ENCODE results near the gene PIEZO1. TPM values are rescaled to one million over a fixed set of nuclear protein-coding genes. Genes with fewer than 3 reads are reported as not detected.

The PIEZO1 gene
- total and polyA plus RNA-seq, 7 donors: 18.0 to 242 (median 126) TPM

DNA sequence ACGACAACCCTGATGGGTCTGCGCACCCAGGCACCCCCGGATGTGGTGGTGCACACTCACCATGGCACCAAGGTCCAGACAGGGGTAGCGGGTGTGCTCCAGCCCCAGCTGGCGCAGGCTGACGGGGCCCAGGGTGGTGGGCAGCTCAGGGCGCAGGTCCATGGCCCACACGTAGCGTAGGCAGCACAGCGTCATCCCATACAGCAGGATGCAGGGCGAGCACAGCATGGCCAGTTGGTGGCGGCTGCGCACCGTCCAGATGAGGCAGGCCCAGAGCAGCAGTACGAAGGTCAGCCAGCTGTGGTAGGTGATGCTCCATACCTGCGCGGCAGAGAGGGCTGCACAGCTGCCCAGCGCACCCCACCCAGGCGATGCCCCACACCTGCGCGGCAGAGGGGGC is 48.9 kb downstream of the PIEZO1 start:
- Histone ChIP-seq H3K27me3 (no peaks in the 10 kb centered on the region), H3K4me1 (peaks cover 0 to 10% (median 8%) of the 10 kb centered on the region in 4 donors), H3K9me3 (no peaks in the 10 kb centered on the region), H3K4me3 (no peak overlapping the region), H3K27ac (no peak overlapping the region), H3K36me3 (peaks cover 17 to 89% (median 61%) of the 10 kb centered on the region in 4 donors)
- intact Hi-C loops (cut with DNase I): loop anchor here (5.0 kb wide), 1 partner anchor 121 kb away; the partner anchor contains the start of genes GALNS and TRAPPC2L
- DNase-seq: no peak
- WGBS, 2 donors: 96 to 97% methylated on average over 21 of the region's 21 CpGs
- no peak for TF ChIP-seq POLR2A (IDR thresholded peaks at IDR 0.05)
- TF ChIP-seq, protein P1, sequence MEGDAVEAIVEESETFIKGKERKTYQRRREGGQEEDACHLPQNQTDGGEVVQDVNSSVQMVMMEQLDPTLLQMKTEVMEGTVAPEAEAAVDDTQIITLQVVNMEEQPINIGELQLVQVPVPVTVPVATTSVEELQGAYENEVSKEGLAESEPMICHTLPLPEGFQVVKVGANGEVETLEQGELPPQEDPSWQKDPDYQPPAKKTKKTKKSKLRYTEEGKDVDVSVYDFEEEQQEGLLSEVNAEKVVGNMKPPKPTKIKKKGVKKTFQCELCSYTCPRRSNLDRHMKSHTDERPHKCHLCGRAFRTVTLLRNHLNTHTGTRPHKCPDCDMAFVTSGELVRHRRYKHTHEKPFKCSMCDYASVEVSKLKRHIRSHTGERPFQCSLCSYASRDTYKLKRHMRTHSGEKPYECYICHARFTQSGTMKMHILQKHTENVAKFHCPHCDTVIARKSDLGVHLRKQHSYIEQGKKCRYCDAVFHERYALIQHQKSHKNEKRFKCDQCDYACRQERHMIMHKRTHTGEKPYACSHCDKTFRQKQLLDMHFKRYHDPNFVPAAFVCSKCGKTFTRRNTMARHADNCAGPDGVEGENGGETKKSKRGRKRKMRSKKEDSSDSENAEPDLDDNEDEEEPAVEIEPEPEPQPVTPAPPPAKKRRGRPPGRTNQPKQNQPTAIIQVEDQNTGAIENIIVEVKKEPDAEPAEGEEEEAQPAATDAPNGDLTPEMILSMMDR (IDR thresholded peaks at IDR 0.05): no peak
- no peak for TF ChIP-seq EP300 (IDR thresholded peaks at IDR 0.05)
- TF ChIP-seq POLR2AphosphoS5 (IDR thresholded peaks at IDR 0.05): no peak

DNA sequence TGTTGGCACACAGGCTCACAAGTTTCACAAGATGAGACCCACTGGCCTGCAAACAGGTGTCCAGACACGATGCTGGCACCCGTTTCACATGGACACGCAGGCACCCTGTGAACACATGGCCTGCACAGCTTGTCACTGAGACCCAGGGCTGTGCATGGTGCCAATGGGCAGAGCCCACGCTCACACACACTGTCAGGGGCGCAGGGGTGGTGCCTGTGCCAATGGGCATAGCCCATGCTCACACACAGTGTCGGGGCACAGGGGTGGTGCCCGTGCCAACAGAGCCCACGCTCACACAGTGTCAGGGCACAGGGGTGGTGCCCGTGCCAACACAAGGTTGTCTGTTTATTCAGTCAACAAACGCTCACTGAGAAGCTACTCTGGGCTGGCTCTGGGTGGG is 49.4 kb downstream of the PIEZO1 start:
- intact Hi-C loops (cut with DNase I): loop anchor here (5.0 kb wide), 1 partner anchor 122 kb away; the partner anchor contains the start of genes GALNS and TRAPPC2L
- no peak for DNase-seq
- Histone ChIP-seq H3K27me3 (no peaks in the 10 kb centered on the region), H3K9me3 (no peaks in the 10 kb centered on the region), H3K27ac (no peak overlapping the region), H3K4me3 (no peak overlapping the region), H3K4me1 (peaks cover 0 to 10% (median 8%) of the 10 kb centered on the region in 4 donors), H3K36me3 (peaks cover 20 to 89% (median 62%) of the 10 kb centered on the region in 4 donors)
- TF ChIP-seq EP300 (IDR thresholded peaks at IDR 0.05) (no peak), POLR2AphosphoS5 (IDR thresholded peaks at IDR 0.05) (no peak), POLR2A (IDR thresholded peaks at IDR 0.05) (no peak)
- TF ChIP-seq, protein P1 (IDR thresholded peaks at IDR 0.05): no peak
- 88 to 93% methylated on average over 10 of the region's 10 CpGs for WGBS, 2 donors

DNA sequence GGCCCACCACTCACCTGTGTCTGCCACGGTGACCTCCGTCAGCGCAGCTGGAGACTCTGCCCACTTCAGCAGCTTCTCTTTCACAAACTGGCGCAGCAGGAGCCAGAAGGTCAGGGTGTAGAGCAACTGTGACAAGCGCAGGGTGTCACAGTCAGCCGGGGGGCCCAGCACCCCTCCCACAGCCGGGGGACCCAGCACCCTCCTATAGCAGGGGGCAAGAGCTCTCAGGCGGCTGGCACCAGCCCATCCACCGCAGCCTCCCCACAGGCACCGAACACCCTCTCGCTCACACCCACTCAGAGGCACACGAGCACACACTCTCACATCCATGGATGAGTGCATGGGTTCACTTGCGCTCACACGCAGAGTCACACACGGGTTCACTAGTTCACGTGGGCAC is 49.9 kb downstream of the PIEZO1 start:
- no peak for DNase-seq
- Histone ChIP-seq H3K4me1 (peaks cover 0 to 10% (median 8%) of the 10 kb centered on the region in 4 donors), H3K27ac (no peak overlapping the region), H3K4me3 (no peak overlapping the region), H3K27me3 (no peaks in the 10 kb centered on the region), H3K9me3 (no peaks in the 10 kb centered on the region), H3K36me3 (peaks cover 16 to 89% (median 59%) of the 10 kb centered on the region in 4 donors)
- intact Hi-C loops (cut with DNase I): loop anchor here (5.0 kb wide), 1 partner anchor 122 kb away; the partner anchor contains the start of genes GALNS and TRAPPC2L
- TF ChIP-seq, protein P1 (IDR thresholded peaks at IDR 0.05): no peak
- TF ChIP-seq POLR2A (IDR thresholded peaks at IDR 0.05): no peak
- no peak for TF ChIP-seq EP300 (IDR thresholded peaks at IDR 0.05)
- TF ChIP-seq POLR2AphosphoS5 (IDR thresholded peaks at IDR 0.05): no peak
- 95% methylated on average over 16 of the region's 16 CpGs for WGBS, 2 donors

DNA sequence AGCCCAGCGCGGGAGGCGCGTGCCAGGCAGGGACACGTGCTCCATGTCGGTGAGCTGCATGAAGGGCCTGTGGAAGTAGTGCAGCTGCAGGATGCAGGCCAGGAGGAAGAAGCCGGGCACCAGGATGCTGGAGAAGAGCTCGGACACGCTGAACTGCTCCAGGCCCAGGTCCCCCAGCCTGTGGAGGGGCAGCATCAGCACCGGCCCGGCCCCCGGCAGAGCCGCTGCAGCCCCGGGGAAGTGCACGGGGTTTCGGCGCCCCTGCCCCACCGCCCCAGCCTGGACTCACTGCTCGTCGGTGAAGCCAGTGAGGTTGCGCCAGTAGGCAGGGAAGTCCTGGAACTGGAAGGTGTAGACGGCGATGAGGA is 50.7 kb downstream of the PIEZO1 start:
- no peaks in the 10 kb centered on the region for H3K9me3 ChIP-seq
- H3K27ac ChIP-seq: no peak overlapping the region
- WGBS, 2 donors: 86 to 93% methylated on average over 23 of the region's 23 CpGs
- no peak for DNase-seq
- H3K4me3 ChIP-seq: no peak overlapping the region
- intact Hi-C loops (cut with DNase I): no loop called here
- peaks cover 14 to 86% (median 59%) of the 10 kb centered on the region in 4 donors for H3K36me3 ChIP-seq
- TF ChIP-seq, protein P1 (IDR thresholded peaks at IDR 0.05): no peak
- no peak for TF ChIP-seq EP300 (IDR thresholded peaks at IDR 0.05)
- no peaks in the 10 kb centered on the region for H3K27me3 ChIP-seq
- H3K4me1 ChIP-seq: peaks cover 0 to 10% (median 8%) of the 10 kb centered on the region in 4 donors
